GM21381 (cell line): ENCODE results near the gene CD247.

Source experiments
- ATAC-seq: cut with Tn5 transposase; IDR thresholded peaks from one replicate; pipeline ENCODE4 v1.9.1; 2021; ENCODE audit warnings: mild to moderate bottlenecking, moderate library complexity; ENCODE audit not compliant: unreplicated experiment

CD247 gene

DNA sequence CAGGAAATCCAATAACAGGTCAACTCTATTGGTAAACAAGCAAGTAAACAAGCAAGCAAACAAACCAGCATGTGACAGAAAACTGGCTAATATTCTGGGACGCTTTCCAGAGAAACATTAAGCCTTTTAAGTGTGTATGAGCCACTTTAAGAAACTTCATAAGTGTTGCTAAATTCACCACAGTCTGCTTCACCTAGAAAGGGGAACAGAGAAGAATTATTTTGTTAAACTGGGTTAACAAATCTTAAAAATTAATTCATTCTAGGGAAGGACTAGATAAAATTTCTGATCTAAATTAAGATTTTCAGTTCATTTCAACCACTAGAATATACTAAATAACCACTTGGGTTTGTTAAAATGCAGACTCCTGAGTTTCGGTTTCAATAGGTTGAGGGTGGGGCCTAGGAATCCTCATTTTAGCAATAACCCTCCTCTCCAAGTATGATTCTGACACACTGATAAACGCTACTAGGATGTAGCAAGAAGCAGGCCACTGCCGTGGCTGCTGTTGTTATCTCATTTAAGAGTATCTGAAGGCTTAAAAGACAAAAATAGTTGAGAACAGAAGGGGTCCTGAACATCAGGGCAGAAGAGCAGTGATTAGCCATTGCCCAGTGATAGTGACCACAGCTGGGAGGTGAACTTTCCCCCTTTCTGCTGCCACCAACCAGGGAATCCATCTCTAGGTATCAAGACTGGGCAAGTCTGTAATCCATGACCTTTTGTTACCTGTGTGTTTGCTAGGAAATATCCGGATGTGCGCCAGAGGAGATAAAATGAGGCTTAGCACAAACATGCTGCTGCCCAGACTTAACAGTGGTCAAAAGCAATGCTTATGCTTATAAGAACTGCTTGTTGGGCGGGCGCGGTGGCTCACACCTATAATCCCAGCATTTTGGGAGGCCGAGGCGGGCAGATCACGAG lies 24.0 kb upstream of the CD247 start:
- ATAC-seq: no peak

DNA sequence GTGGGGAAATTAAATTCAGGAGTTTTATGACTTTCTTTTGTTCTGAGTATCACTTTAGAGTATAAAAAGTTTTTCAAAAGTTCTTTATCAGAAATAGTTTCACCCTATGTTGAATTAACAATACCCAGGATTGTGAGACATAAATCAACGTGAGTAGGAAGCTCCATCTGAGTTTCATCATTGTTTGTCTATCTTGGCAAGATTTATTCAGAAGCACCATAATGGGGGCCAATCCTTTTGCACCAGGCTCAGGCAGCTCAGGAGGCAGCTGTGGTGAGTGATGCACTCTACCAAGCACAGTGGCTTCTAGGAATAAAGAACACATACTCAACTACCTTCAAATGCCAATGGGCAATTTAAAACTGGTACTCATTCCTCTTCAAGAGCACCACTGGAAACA lies 23.3 kb upstream of the CD247 start:
- no peak for ATAC-seq

DNA sequence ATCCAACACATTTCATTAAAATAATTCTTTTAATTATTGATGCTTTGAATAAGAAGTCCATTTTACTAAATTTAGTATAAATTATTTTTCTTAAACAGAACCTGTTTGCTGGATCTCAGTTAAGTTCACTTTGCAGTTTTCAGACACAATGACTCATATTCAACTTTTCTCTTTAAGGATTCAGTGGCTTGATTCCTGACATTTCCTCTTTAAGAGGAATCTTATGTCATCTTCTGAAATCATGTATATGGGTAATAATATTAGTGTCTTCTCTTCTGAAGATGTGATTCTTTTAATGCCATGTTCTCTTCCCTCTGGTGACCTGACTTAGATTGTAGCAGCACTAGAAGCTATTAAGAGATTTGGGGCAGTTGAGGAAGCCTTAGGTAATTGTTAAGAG lies 22.7 kb upstream of the CD247 start:
- no peak for ATAC-seq

DNA sequence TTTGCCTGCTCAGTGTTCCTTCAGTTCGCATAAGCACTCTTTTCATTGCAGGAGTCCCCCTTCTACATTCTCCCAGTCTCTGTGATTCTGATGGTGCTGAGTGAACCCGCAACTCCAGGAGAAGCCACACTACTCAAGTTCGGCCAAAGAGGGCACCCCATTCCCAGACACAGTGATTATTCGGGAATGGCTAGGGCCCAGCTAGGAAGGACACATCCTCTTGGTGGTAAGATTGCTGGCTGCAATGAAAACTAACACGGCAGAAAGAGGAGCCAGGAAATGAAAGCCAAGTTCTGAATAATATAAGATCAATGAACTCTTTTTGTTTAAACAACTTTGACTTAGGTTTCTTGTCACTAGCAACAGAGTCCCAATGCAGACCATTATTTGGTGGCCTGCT lies 20.3 kb upstream of the CD247 start:
- no peak for ATAC-seq

DNA sequence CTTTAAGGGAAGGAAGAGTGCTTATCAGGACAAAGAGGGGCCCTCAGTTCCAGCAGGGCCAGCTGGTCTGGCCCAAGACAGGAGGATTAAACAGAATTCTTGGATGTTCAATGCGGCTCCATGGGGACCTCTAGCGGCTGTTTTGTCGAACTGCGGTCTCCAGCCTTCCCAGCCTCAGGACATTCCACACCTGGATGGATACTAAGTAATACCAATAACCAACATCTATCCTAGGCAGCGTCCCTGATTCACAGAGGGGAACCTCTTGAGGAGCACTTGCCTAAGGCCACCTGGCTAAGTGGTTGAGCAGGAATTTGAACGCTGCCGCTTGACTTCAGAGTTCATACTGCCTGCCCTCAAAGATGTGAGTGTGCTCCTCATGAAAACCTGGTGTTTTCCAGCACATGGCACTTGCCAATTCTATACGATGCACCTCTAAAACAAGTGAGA lies 15.5 kb upstream of the CD247 start:
- ATAC-seq: no peak

DNA sequence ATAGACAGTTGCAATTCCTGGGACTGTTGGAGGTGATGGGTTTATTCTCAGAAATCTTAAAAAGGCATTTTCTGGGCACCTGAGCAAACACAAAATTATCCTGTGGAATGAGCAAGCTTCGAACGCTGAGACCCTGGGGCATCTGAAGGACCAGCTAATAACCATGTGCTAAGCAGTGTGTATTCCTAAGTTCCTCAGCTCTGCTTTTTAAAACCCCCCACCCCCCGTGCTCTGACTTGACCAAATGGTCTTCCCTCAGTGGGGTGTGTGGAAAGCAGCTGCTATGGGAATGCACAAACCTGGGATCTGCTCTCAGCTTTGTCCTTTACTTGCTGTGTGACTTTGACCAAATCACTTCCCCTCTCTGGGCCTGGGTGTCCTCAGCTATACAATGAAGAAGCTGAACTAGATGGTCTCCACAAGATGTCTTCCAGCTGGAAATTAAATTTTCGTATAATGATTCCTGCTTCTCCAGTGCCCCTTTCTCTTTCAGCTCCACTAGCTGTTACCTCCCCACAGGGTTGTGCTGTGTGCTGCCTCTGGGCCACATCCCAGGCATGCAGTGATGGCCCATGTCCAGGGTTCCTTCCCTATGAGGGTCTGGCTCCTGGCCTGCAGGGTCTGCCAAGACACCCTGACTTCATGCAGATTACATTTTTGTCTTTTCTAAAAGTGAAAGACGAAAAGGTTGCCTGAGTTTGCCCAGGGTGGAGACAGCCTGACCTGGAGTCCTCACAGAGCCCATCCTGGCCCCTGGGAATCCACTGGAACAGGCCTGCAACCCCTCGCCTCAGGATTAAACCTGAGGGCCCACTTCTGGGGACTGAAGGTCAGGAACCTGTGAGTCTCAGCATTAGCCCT lies 14.9 kb upstream of the CD247 start:
- no peak for ATAC-seq

DNA sequence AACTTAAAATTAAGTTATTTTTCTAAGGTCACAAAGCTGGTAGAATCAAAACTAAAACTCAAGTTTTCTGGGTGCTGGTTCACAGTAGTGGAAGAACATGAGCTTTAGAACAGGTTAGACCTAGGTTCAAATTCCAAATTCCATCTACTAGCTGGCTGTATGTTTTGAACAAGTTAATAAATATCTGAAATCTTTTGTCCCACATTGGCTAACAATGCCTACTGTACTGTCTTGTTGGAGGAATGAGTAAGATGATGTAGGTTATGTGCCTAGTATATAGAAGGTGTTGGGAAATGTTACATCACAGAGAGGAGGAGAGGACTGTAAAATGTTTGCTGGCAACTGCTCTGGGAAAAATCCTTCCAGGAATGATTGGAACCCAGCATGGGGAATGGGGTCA lies 14.0 kb upstream of the CD247 start:
- no peak for ATAC-seq

DNA sequence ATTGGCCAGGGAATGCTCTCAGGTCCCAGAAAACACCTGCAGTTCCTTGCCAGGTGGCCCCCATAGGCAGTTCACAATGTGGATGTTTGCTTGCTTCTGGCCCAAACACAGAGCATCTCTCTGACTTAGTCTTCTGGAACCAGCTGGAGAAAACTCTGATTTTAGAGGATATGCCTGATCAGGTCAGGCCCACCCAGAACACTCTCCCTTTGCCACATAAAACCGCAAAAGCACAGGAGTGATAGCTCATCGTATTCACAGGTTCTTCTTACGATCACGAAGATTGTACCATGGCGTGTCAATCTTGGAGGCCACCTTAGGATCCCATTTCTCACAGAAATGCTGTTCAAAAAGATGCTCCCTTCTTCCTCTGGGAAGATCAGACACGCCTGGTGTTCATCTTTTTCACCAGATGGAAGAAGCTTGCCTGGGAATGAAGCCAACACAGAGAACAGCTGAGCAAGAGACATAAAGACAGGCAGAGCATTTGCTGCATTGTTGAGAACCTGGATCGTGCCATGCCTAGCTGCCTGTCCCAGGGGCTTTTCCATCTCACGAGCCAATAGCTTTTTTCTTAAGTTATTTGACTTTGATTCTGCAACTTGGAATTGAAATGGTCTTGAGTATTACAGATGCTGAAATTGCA lies 11.6 kb upstream of the CD247 start:
- ATAC-seq: no peak

DNA sequence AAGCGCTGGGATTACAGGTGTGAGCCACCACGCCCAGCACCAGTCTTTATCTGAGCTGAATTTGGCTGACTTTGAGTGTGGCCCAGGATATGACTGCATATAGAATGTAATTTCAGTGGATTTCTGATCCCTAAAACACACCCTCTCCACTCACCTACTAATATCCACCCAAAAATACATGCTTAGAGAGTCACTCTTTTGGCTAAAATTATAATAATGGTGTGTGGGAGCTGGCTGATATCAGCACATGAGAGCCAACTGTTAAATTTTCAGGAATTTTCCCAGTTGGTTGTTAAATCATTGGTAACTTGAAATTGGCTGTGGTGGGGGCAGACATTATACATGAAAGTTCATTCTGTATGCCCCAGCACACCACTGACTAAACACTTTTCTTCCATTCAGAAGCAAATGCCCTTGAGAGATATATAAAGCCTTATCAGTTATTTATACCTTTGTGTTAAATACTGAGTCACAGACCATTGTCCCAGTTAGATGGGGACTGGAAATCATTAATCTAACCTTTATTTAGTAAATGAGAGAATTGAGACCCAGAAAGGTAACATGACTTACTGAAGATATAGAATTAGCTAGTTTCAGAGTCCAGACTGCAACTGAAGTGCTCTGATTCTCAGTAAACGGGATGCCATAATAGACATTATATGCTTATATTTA lies 9.9 kb upstream of the CD247 start:
- no peak for ATAC-seq

DNA sequence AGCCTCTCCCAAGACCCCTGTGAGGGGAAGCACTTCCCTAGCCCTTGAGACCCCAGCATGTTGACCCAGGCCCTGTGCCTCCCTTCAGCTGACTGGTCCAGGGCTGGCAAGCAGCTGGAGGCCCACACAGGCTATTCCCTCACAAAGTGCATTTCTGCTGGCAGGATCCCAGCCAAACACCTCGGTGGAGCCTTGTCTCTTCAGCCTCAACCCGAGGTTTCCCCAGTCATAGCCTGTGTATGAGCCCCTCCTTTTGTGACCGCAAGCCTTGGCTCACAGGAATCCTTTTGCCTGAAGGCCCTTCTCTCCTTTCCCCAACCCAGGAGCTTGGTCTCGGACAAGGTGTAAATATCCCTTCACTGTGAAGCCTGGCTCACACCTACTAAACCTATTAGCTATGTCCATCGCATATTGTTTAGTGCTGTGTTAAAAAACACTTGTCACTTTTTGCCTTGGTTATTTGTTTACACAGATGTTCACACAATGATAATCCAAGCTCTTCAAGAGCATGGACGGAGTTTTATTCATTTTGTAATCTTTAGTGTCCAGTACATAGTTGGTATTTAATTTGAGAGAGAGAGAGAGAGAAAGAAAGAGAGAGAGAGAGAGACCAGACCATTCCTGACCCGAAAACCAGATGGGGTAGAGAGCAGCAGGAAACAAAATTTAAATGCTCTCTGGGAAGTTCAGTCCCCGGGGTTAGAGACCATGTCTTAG lies 8.5 kb upstream of the CD247 start:
- ATAC-seq: no peak

DNA sequence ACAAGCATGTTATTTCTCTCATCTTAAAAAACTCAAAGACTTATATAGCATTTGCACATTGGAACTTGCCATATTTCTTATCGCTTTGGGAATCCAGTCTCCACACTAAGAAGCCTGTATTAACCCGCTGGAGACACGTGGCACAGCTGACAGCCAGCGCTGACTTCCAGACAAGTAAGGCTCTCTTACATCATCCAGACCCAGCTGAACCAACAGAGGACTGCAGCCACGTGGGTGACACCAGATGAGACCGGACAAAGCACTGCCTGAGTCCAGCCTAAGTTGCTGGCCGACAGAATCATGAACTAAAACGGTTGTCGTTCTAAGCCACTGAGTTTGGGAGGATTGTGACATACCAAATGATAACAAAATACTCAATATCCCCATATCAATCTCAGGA lies 6.3 kb upstream of the CD247 start:
- ATAC-seq: no peak

DNA sequence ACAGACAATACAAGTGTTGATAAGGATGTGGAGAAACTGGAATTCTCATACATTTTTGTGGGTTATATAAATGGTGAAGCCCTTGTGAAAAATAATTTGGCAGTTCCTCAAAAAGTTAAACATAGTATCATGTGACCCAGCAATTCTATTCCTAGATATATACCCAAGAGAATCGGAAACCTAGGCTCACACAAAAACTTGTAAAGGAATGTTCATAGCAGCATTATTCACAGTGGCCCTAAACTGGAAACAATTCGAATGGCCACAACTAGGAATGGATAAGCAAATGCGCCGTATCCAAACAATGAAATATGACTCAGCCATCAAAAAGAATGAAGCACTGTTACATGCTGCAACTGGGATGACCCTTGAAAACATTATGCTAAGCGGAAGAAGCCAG lies 3.9 kb upstream of the CD247 start:
- no peak for ATAC-seq

DNA sequence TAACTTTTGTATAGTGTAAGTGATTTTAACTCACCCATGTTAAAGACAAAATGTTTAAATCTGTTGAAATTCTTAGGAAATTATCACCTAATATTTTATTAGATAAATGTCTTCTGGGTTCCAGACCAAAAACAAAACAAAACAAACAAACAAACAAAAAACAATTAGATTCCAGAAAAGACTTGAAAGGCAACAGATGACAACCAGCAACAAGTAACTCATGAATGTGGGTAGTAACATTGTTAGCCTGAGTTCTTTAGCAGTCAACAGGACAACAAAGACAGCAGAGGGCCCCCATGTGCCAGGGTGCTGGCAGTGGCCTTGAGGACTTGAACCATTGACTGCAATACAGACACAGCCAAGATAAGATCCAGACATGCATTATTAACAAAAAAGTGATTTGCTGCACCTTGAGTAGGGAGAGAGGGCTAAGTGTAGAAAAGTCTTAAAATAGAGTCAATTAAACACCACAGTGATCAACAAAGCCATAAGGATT lies 2.4 kb upstream of the CD247 start:
- ATAC-seq: no peak

DNA sequence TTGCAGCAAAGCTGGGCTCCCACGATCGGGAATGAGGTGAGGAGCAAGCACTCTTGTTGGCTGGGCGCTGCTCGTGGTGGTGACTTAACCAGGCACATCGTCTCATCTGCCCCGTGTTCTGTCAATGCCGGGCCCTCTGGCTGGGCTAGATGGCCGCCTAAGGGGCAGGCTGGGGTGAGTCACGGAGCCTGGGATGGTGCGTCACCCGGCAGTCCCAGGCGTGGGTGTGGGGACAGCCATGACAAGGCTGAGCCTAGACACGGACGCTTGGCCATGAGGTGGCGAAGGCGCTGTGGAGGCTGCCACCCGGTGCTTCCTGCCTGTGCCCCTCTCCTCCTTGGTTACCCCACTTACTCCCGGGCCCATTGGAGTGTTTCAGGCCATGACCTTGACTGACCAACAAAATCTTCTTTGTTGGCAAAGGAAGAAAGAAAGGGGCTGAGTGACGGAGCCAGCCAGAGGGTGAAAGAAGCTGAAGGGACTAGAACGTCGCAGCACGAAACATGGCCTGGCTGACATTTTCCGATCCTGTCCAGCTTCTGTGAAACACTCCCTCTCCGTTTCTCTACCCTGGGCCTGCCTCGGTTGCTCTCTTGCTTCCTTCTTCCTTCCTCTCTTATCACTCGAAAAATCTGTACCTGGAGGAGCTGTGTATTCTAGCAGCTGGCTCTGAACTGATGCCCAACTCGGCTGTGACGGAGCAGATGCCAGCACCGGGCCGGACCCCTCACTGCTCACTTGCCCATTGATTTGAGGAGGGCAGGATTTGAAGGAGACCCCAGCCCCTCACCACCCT lies 596 bp downstream of the CD247 start:
- no peak for ATAC-seq

DNA sequence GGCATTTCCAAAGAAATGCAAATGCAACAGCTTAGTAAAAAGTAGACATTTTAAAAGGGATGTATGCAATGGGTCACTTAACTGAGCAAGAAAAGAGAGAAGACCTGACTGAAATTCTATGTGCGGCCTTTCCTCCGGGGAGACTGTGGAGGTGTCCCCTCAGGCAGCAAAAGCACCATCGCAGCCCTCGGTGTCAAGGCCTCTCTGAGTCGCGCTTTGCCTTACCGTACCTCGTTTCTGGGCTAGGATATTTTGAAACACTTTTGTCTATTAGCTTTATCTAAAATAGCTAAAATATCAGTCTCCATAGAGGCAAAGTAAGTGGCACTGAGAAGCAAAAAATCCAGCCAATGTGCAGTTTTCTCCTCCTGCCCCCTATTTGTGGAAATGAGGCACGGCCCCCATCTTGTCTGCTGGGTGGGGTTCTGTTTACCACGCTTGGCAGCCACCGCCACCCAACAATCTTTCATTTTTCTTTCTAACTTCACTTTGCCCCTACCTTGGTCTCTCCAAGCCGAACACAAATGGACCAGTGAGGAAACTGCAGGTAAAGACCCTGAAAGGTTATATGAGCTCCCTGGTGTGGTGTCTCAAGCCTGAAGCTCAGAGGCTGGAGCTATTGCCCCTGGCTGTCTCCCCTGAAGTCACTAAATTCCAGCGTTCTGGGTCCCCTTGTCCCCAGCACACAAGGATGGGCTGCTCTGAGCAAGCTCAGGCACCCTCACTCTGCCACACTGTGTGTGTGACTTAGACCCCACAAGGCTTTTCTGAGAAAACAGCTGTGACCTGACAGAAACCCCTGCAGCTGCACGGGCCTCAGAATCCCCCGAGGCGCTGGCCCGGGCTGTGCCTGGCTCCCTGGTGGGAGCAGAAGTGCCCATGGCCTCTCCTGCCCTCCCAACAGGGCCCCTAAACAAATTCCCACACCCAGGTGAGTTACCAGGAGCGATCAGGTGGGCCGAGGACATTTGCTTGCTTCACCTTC lies 1.6 kb downstream of the CD247 start:
- no peak for ATAC-seq

DNA sequence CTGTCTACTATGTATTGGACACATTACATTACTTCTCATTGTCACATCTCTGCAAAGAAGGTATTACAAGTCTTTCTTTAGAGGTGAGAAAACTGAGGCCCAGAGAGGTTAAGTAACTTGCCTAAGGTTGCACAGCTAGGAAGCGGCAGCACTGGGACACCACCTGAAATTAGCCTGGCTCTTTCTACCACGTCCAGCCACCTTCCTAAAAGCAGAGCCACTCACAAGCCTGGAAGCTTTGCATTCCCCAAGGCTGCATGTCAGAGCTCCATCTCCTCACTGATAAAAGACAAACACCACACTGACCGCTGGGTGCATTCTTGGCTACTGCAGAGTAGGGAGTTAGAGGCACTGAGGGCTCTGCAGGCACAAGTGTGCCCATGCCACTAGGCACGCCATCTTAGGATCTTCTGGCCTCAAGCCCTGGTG lies 2.4 kb downstream of the CD247 start:
- no peak for ATAC-seq

DNA sequence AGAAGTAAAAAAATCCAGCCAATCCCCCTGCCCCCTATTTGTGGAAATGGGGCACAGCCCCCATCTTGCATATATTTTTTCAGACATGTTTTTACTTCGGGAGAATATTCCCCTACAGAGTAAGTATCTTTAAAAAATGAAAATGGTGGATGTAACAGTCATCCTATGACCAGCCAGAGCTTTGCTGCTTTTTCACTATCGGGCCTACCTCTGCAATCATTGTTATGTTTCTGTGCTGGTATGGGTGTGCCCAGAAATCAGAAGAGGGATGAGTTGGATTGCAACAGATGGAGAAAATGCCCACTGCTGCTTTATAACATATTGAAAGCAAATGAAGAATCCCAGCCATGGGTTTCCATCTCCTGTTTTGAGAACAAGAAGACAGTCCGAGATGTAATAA lies 2.9 kb downstream of the CD247 start:
- no peak for ATAC-seq

DNA sequence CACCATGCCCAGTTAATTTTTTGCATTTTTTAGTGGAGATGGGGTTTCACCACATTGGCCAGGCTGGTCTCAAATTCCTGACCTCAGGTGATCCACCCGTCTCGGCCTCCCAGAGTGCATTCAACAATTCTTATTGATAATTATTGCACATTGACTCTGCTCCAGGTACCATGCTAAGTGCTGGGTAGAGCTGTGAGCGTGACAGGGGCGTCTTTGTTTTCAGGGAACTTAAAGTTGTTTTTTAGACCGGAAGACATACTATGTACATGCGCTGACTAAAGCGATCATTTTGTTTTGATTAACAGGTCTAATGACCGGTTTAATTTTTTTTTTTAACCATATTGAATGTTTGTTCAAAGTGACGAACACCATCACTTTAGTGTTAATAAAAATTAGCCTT lies 4.0 kb downstream of the CD247 start:
- no peak for ATAC-seq
